Dermis blood vessel endothelial cell (primary cell): Measurements from ENCODE around the gene GATA3. TPM values are rescaled to one million over a fixed set of nuclear protein-coding genes. Genes with fewer than 3 reads are reported as not detected.

ENCODE experiments used
- DNase-seq: peaks from one replicate; pipeline ENCODE4 v3.0.0; 2010
- total RNA-seq: library from RNA; depleted of rRNA; stranded (reverse); fragments of >200 nt; gene quantifications from 2 replicates; pipeline ENCODE4 v1.2.3, GENCODE V29; 2014

The GATA3 gene
- total RNA-seq, 1 donor from 2014 or later: 0.17 TPM

DNA sequence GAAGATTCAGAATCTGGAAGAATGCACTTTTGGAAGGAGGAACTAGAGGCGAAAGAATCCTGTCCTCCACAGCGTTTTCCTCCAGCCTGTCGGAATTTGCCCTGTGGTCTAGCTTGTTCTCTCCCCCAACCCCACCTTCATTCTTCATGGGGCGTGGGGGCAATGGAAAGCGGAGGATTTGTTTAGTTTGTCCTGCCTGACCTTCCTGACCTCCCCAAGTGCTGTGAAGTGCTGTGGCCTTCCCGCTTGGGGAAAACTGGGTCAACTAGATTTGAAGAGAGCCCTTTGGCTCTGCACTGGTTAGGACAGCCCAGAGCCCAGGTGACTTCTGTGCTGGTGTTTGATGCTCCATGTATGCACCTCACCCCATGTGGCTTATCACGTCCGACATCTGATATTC lies 49.1 kb downstream of the GATA3 start:
- no peak for DNase-seq

DNA sequence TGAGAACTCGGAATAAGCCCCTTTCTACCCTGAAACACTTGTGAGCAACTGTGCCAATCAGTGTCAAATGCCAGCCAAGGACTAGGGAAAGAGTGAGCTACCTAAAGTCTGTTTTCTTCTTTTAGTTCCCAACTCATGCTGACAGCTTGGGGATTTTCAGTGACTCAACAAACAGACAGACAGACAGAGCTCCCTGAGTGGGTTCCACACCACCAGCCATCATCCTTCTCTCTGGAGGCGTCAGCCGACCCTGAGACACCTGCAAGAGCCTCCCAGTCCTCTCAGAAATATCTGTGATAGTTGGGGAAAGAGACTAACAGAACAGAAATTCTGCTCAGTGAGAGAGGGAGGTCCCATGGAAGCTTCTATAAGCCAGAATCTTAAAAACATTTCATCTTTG lies 49.5 kb downstream of the GATA3 start:
- no peak for DNase-seq

DNA sequence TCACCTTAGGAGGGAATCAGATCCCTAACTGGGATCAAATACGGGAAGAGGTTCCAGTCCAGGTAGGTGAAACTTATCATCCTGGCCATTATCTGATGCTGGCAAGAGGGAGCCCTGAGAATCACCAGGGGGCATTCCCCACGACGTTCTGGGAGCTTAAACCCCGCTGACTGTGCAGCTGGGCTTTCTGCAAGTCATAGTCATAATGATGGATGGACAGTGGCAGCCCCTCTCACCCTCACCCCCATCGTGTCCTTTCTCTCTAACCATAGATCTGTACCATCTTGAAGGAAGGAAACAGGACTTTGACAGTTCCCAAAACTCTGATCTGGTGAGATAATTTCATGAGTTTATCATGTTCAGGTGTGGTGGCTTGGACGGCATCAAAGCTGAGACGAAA lies 50.2 kb downstream of the GATA3 start:
- DNase-seq: no peak

DNA sequence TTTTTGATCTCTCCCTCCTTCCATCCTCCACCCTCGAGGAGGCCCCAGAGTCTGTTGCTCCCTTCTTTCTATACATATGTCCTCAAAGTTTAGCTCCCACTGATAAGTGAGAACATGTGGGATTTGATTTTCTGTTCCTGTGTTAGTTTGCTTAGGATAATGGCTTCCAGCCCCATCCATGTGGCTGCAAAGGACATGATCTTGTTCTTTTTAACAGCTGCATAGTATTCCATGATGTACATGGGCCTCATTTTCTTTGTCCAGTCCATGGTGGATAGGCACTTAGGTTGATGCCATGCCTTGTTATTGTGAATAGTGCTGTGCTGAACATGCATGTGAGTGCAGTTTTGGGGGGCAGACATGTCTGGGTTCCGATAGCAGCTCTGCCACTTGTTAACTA lies 51.4 kb downstream of the GATA3 start:
- no peak for DNase-seq

DNA sequence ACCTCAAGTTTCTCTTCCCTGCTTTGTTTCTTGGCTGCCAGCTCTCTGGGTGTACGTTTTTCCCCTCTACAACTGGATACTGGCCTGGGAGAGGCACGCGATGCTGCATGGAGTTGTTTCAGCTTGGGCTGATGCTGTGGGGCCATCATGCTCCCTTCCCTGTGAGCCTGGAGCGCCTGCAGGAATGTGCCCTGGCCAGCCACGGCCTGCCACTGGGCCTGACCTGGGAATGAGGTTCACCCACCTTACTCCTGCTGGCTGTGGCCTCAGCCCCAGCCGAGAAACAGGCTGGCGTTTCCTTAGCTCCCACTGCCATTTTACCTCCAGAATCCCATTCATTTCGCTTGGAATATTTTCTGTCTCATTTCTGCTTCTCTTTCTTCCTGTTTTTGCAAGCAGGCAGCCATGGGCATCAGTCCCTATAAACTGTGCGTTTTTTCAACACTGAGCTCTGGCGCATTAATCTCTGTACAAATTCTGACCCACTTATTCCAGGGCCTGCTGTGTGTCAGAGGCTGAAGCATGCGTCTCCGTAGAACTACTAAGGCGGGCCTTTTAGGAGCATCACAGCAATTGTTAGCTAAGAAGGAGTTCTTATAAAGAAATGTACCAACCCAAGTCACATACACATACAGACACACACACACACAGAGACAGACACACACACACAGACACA lies 57.9 kb downstream of the GATA3 start:
- no peak for DNase-seq

DNA sequence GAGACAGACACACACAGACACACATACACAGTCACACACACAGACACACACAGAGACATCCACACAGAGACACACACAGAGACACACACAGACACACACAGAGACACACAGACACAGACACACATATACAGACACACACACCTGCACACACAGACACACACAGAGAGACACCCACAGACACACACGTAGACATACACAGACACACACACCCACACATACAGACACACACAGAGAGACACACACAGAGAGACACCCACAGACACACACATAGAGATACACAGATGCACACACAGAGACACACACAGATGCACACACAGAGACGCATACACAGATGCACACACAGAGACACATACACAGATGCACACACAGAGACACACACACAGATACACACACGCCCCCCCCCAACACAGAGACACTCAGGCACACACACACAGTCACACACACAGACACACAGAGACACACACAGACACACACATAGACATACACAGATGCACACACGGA lies 58.5 kb downstream of the GATA3 start:
- DNase-seq: no peak

DNA sequence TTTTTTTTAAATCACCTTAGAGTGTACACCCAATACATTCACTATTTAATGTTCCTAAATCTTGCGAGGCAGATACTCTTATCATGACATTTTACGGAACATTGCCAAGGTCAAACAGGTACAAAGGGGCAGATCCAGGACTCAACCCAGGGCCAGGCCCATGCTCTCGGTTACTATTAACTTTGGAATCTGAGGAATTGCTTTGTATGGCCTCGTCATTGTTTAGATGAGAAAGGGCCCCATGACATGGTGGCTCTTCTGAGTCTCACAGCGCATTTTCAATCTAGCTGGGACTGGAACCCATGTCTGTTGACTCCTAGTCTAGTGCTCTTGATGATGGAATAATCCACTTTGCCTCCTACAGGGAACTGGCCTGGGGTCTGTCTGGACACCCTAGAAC lies 59.1 kb downstream of the GATA3 start:
- DNase-seq: no peak

DNA sequence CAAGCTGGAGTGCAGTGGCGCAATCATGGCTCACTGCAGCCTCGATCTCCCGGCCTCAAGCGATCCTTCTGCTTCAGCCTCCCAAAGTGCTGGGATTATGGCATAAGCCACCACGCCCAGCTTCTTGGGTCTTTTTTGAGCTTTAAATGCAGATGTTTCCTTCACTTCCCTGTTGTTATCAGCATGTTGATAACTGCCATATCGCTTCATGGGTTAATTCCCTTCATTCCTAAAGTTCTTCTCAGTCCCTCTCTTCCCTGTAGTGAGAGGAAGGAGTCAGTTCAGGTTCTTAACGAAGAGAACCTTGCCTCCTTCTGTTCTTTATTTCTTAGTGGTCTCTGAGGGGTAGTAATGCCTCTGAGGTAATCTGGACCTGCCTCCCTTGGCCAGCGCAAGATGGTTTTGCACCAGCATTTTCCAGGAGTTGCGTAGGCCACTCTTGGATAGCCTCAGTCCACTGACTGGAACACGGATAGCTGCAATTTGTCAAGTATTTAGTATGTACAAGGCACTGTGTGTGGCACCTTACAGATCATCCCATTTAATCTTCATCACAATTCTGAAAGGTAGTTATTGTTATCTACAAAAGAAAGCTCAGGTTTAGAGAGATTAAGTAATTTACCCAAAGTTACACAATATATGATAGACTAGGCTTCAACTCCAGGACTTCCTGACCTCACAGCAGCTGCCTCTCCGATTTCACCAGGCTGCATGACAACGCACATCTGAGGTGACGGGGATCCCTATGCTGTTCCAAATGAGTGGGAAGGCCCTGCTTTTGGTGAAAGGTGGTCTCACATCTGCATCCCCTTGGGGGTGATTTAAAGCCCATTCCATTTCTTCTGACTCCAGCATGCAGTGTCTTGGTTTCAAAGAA lies 60.5 kb downstream of the GATA3 start:
- DNase-seq: no peak

DNA sequence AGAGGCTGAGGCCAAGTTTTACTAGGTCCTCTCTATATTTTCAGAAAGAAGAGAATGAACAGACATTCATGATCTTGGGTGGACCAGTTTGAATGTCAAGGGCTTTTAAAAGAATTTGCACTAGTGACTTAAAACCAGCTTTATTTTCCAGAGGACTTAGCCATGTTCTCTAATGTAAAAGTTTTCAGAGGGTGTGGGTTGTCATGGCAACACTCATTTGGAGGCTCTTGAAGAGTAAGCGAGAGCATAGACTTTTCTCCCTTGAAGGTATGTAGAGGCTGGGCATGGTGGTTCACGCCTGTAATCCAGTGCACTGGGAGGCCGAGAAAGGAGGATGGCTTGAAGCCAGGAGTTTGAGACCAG lies 61.1 kb downstream of the GATA3 start:
- DNase-seq: no peak

DNA sequence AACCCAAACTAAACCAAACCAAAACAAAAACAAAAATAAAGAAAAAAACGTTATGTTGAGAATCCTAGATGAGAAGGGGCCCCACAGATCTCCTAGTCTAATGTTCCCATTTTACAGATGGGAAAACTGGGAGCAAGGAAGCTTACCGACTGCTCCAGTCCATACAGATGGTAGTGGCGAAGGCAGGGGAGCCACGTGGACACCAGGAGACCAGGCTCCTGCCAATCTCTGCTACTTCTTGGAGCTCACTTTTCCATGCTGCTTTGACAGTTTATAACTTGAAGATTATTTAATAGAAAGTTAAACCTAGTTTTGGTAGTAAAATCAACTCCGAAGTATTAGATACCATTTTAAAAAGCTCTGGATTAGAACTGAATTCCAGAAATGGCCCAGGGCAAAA lies 62.0 kb downstream of the GATA3 start:
- no peak for DNase-seq

DNA sequence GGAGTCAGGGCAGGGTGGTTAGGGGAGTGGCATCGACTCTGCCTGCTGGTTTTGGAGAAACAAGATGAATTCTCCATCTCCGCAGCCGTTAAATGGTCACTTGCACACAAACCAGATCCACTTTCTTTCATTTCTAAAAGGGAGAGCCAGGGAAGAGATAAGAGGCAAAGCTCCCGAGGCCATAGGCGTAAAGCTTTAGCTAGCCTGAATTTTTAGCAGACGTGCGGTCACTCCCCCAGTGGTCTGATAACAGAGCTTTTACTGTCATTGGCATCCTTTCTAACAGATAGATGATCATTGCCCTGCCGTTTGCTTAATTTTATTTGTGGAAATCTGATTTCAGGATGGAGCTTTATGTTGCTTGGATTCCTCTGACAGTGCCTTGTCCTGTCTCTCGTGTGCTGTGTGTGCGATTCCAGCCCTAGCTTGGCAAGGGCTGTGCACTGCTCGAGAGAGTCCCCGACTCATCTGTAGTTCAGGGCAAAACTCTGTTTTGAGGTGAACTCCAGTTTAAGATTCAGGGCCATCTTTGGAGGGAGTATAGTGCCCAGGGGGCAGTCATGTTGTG lies 62.5 kb downstream of the GATA3 start:
- no peak for DNase-seq

DNA sequence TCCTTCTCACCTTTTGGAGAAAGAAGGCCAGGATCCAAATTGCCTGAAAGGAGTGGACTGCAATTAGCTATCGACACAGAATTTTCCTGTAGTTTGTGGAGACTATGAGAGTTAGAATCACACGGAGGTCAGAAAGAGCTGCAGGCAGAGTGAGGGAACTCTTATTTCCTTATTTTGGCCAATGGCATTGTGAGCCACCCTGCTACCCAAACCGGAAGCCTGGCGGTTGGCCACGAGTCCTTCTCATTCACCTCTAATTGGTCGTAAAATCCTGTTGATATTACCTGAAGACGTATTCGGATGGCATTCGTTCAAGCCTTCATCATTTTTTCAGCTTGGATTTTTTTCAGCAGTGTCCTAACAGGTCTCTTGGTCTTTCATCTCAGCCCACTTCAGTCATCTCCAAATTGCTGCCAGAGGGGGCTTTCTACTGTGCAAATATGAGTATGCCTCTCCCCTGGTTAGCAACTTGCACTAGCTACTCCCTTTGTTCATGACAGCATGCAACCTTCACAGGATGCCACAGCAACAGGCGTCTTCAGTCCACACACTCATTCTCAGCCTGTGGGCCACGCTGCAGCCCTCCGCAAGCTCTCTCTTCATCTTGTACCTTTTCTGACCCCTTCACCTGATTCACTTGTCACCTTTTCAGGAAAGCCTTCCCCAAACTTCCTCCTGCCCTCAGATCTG lies 66.9 kb downstream of the GATA3 start:
- DNase-seq: no peak

DNA sequence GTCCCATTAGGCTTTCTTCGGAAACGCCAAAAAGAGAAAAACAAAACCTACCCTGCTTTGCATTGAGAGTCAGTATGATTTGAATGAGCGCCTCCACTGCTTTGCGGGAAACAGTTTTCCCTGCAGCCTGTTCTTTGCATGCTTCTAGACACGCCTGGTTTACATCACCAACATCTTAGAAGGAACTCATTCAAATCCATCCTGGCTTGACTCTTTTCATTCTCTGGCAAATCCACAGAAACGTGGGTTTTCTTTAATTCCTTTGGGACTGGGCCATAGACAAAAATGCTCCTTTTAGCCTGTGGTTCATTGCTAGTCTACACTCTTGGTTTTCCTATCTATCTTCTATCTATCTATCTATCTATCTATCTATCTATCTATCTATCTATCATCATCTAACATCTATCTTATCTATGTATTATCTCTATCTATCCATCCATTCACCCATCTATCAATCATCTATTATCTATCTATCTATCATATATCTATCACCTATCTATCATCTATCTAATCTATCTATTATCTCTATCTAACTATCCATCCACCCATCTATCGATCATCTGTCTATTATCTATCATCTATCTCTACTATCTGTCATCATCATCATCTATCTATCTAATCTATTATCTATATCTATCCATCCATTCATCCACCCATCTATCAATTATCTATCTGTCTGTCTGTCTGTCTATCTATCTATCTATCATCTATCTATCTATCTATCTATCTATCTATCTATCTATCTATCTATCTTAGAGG lies 68.3 kb downstream of the GATA3 start:
- no peak for DNase-seq

DNA sequence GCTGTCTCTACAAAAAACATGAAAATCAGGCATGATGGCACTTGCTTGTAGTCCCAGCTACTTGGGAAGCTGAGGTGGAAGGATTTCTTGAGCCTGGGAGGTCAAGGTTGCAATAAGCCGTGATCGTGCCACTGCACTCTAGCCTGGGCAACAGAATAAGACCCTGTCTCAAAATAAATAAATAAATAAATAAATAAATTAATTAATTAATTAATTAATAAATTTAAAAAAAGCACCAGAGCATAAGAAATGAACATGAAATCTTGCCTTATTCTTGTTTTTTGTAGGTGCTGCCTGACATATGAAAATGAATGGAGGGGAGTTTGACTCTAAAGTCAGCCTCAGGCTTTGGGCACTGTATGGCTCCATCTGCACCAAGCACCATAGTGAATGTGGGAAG lies 69.9 kb downstream of the GATA3 start:
- no peak for DNase-seq

Other genes with a start within 250 kb of the GATA3 start
- 2.0 and 2.3 TPM in 2 replicates for gene TAF3, start 236.2 kb upstream of the GATA3 start, total RNA-seq